GM18520 (cell line): ENCODE data around the gene GADD45G.

Experiments used
- ATAC-seq: cut with Tn5 transposase; IDR thresholded peaks from one replicate; pipeline ENCODE4 v1.9.1; 2021; ENCODE audit not compliant: unreplicated experiment

GADD45G gene

DNA sequence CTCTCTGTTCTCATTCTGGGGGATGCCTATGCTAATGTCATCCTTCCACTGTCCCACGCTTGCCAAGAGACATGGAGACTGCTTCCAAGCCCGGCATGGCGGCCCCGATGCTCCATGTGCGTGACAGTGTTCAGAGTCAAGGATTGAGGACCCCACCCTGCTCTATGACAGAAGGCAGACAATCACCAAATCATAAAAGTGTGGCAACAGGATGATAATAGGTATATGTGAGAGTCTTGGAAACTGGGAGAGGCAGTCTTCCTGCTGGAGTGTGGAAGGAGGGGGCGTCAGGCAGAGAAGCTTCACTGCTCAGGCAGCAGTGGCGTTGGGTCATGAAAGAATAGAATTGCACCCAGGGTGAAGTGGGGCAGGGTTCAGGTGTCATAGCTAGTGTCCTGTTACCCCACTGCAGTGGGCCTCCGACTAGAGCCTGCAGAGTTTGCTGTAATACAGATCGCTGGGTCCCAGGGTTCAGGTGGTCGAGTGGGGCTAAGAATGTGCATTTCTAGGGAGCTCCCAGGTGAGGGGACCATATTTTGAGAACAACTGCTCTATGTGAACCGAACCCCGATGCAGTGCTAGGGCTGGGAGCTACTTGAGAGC lies 12.5 kb upstream of the GADD45G start:
- ATAC-seq: no peak

GRCh38 chr9:89592963-89593726 lies 11.7 kb upstream of the GADD45G start:
- ATAC-seq: no peak

- no peak for ATAC-seq
These were observed 10.9 kb upstream of the GADD45G start for GRCh38 chr9:89593727-89594427.

DNA sequence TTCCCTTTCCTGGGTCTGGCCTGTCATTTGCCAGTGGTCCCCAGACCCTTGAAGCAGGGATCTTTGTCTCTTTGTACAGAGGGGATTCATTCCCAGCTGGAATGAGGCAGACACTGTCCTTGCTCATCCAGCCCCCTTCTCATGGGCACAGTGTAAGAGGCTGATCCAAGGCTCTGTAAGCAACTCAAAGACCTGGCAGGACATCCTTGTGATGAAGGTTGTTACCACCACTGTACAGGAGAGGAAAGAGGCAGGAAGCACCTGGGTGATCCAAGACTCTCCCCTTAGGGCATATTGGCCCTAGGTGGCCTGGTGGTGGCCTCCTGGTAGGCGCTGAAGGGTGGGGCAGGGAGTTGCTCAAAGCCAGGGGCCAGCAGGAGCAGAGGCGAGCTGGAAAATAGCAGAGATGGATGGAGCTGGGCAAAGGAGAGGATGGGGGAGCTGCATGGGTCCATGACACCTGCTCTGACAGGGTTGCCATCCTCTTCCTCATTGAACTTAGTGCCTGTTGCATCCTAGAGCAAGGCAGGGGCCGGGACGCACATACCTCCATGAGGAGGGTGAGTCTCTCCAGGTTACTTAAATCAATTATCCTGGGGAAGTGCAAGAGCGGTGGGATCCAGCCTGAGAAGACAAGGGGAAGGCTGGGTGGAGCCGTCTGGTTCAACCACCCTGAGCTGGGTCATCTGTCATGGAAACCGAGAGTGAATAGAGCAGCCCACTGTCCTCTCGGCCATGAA lies 9.8 kb upstream of the GADD45G start:
- no peak for ATAC-seq

- ATAC-seq: no peak
These were observed 9.2 kb upstream of the GADD45G start for GRCh38 chr9:89595646-89596045.

- ATAC-seq: no peak
These were observed 7.8 kb upstream of the GADD45G start for GRCh38 chr9:89596937-89597555.

GRCh38 chr9:89597711-89598362 lies 7.0 kb upstream of the GADD45G start:
- no peak for ATAC-seq

GRCh38 chr9:89598363-89598713 lies 6.5 kb upstream of the GADD45G start:
- ATAC-seq: no peak

DNA sequence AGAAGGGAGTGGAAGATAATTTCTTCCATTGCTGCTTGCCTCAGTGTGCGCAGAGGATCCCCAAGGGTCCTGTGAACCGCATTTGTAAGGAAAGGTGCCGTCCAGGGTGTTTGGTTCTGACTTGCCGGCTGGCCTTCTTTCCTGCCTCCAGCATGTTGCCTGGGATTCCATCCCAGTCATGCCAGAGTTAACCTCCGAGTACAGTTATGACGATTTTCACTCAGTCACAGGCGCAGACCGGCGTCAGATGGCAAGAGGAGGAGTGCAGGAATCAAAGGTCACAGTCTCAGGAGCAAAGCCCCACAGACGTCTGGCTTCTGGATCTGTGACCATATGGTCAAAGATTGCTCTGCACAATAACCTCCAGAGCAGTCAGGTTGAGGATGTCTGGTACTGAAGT lies 5.9 kb upstream of the GADD45G start:
- ATAC-seq: no peak

GRCh38 chr9:89600831-89601230 lies 4.0 kb upstream of the GADD45G start:
- no peak for ATAC-seq

DNA sequence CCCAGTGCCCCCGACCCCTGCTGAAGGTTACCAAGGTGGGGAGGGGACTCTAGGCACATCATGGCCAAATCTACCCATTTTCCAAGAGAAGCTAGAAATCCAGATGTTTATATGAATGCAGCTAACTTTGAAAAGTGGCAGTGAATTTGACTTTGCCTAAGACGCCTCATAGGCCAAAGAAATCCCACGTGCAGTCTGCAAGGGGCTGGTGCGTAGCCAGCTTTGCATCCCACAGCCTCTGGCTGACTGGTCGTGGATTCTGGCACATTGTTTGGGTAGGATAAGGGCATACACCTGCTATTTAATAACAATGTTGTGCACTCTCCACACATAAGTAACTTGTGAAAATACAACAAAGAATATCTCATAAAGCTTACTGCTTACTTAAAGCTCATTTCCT lies 3.5 kb upstream of the GADD45G start:
- ATAC-seq: no peak

DNA sequence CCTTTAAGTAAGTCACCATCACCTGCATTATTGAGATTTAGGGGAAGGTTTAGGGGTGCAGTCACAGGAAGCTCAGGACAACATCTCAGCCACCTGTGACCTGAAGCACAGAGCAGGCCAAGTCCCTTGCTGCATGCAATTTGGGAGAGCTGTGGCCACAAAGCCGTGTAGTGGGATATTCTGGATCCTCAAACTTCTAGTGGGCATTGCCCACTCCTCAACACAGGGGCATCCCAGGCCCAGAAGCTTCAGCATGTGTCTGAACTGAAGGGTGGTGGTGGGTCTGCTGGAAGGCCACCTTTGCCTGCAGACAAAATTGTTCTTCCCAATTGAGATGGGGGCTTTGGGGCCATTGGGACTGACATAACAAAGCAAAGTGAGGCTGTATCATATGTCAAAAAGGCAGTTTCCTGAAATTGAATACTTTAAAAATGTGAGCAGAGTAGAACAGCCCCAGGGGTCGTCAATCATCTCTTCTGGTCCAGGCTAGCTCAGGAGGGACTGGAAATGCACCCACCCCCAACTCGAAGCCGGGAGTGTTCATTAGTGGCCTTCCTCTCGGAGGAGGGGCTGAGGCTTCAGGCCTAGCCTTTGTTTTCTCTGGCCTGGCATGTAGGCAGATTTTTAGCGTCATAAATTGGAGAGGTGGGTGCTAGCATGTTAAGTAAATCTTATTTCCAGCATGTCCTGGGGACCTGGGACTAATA lies 2.8 kb upstream of the GADD45G start:
- no peak for ATAC-seq

- no peak for ATAC-seq
These were observed 1.6 kb upstream of the GADD45G start for GRCh38 chr9:89602978-89603766.

- no peak for ATAC-seq
These were observed 796 bp upstream of the GADD45G start for GRCh38 chr9:89603767-89604665.

DNA sequence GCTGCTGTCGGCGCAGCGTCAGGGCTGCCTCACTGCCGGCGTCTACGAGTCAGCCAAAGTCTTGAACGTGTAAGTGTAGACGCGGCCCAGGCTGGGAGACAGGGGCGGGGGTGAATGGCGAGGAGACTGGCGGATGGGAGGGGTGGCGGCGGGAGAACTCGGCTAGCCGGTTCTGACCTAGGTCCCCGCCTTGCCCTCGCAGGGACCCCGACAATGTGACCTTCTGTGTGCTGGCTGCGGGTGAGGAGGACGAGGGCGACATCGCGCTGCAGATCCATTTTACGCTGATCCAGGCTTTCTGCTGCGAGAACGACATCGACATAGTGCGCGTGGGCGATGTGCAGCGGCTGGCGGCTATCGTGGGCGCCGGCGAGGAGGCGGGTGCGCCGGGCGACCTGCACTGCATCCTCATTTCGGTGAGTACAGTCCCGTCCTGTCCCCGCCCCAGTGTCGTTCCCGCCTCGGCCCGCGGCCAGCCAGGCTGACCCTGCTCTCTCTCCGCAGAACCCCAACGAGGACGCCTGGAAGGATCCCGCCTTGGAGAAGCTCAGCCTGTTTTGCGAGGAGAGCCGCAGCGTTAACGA lies 745 bp downstream of the GADD45G start:
- no peak for ATAC-seq

- ATAC-seq: no peak
These were observed 1.3 kb downstream of the GADD45G start for GRCh38 chr9:89606049-89606623.

GRCh38 chr9:89606624-89607311 lies 2.0 kb downstream of the GADD45G start:
- no peak for ATAC-seq
